HepG2 (cell line): ENCODE measurements around the gene HAPLN2. TPM values are rescaled to one million over a fixed set of nuclear protein-coding genes. Genes with fewer than 3 reads are reported as not detected.

Experiments
- ATAC-seq: fragments of 200-7000 bp; cut with Tn5 transposase; 3 replicates; pipeline ENCODE4 v1.9.1; 2020; ENCODE audit warnings: mild to moderate bottlenecking, moderate library complexity
- BruUV-seq: library from RNA; stranded (reverse); fragments of 400-500 nt; replicated peaks from 2 replicates; lab custom pipeline; 2021; lab: Mats Ljungman, UMichigan
- CTCF ChIA-PET: fragments of 300-600 bp; formaldehyde crosslinking; extraction: SDS; loops from one replicate; lab custom pipeline; 2021; ENCODE audit warnings: low total read pairs, inconsistent platforms, low intra/inter-chr PET ratio; lab: Yijun Ruan, JAX
- POLR2A ChIA-PET: fragments of 350-600 bp; sonication (Branson Sonifier 250); formaldehyde crosslinking; loops from one replicate; lab custom pipeline; 2020; ENCODE audit warnings: antibody characterized with exemption, inconsistent platforms; lab: Yijun Ruan, JAX
- DNase-seq: peaks from one replicate; pipeline ENCODE4 v3.0.0-alpha.2; 2015; ENCODE audit warnings: low spot score
- FAIRE-seq: peaks from 3 replicates; lab custom pipeline; 2011; peaks lifted over from hg19 to GRCh38; lab: Jason Lieb, UNC
- H2AFZ ChIP-seq: one replicate; pipeline ENCODE4 v1.6.1; 2011; ENCODE audit warnings: low read length, inconsistent platforms
- H3K27ac ChIP-seq: fragments of 300-600 bp; 3 replicates; pipeline ENCODE4 v1.8.0; 2011; ENCODE audit warnings: mixed run types, mild to moderate bottlenecking, mixed read lengths, low read length, inconsistent platforms; ENCODE audit not compliant: insufficient read depth; ENCODE audit errors: extremely low read length
- H3K27me3 ChIP-seq, 2 experiments: fragments of 200-600 bp in 1 of 2; 2 replicates in 1 of 2; 3 replicates in 1 of 2; pipeline versions ENCODE4 v1.6.0 to v1.8.0; 2011; ENCODE audit warnings: low read length in 2 of 2, mild to moderate bottlenecking in 2 of 2, moderate library complexity in 2 of 2, inconsistent platforms in 1 of 2; ENCODE audit not compliant: insufficient read depth in 2 of 2, control insufficient read depth in 1 of 2
- H3K36me3 ChIP-seq, 2 experiments: fragments of 200-600 bp in 1 of 2; replicated peaks in 1 of 2; 2 replicates in 1 of 2; 3 replicates in 1 of 2; pipeline versions ENCODE4 v1.5.1 to v1.8.0; 2011; ENCODE audit warnings: low read length in 2 of 2, inconsistent platforms in 1 of 2; ENCODE audit not compliant: insufficient read depth in 2 of 2, control insufficient read depth in 1 of 2
- H3K4me1 ChIP-seq: 2 replicates; pipeline ENCODE4 v1.5.1; 2012; ENCODE audit warnings: low read length, inconsistent platforms; ENCODE audit not compliant: insufficient read depth
- H3K4me2 ChIP-seq: 2 replicates; pipeline ENCODE4 v1.6.0; 2011; ENCODE audit warnings: low read depth, low read length, inconsistent platforms
- H3K4me3 ChIP-seq, 3 experiments: fragments of 200-600 bp in 1 of 3; sonication (generic), shearing (Covaris generic) in 1 of 3; replicated peaks in 1 of 3; 2 replicates each; pipeline ENCODE4 v1.5.1; 2011 to 2016; ENCODE audit warnings: low read length in 3 of 3, inconsistent platforms in 2 of 3, low read depth in 2 of 3, mild to moderate bottlenecking in 2 of 3, control low read depth in 1 of 3, mixed read lengths in 1 of 3; ENCODE audit not compliant: insufficient read depth in 1 of 3
- H3K79me2 ChIP-seq: one replicate; pipeline ENCODE4 v1.6.1; 2011; ENCODE audit warnings: low read length, inconsistent platforms; ENCODE audit not compliant: insufficient read depth
- H3K9ac ChIP-seq: 2 replicates; pipeline ENCODE4 v1.6.0; 2011; ENCODE audit warnings: mild to moderate bottlenecking, low read depth, low read length, inconsistent platforms; ENCODE audit not compliant: insufficient read depth
- H3K9me3 ChIP-seq: 2 replicates; pipeline ENCODE4 v1.5.1; 2012; ENCODE audit warnings: mild to moderate bottlenecking, low read length
- H4K20me1 ChIP-seq: 2 replicates; pipeline ENCODE4 v1.6.0; 2011; ENCODE audit warnings: inconsistent platforms, mild to moderate bottlenecking, low read length, moderate library complexity; ENCODE audit not compliant: insufficient read depth
- DMAP1 ChIP-seq: IDR thresholded peaks from 2 replicates; pipeline ENCODE4 v1.6.1; 2016
- GABPB1 ChIP-seq: IDR thresholded peaks from 2 replicates; pipeline ENCODE4 v1.6.1; 2016; ENCODE audit warnings: mild to moderate bottlenecking, missing genetic modification reagents, moderate library complexity, missing compliant biosample characterization
- HNRNPK ChIP-seq: fragments of 200-400 bp; formaldehyde crosslinking; IDR thresholded peaks from 2 replicates; pipeline ENCODE4 v1.6.1; 2018; ENCODE audit warnings: low read length, low read depth, moderate library complexity, mild to moderate bottlenecking; ENCODE audit not compliant: poor library complexity, severe bottlenecking
- HOXA5 ChIP-seq: sonication (generic); formaldehyde crosslinking; IDR thresholded peaks from 2 replicates; pipeline ENCODE4 v1.4.0; 2020; ENCODE audit warnings: missing genetic modification reagents
- KDM5B ChIP-seq: sonication (generic); formaldehyde crosslinking; IDR thresholded peaks from 2 replicates; pipeline ENCODE4 v1.4.0; 2020; ENCODE audit warnings: missing genetic modification reagents, mild to moderate bottlenecking, borderline replicate concordance
- SMAD3 ChIP-seq: sonication (generic); formaldehyde crosslinking; IDR thresholded peaks from 2 replicates; pipeline ENCODE4 v1.4.0; 2020; ENCODE audit warnings: missing genetic modification reagents
- SRSF4 ChIP-seq: fragments of 200-400 bp; formaldehyde crosslinking; IDR thresholded peaks from one replicate; pipeline ENCODE4 v1.6.1; 2018; ENCODE audit warnings: mild to moderate bottlenecking, low read depth, low read length, moderate library complexity; ENCODE audit not compliant: poor library complexity, severe bottlenecking
- ZC3H13 ChIP-seq: sonication (generic); formaldehyde crosslinking; IDR thresholded peaks from 2 replicates; pipeline ENCODE4 v1.8.1; 2023; ENCODE audit warnings: mild to moderate bottlenecking, missing genetic modification reagents, moderate library complexity
- ZFP36L1 ChIP-seq: sonication (generic); formaldehyde crosslinking; IDR thresholded peaks from 2 replicates; pipeline ENCODE4 v1.8.0; 2022; ENCODE audit warnings: mild to moderate bottlenecking, missing genetic modification reagents, moderate library complexity
- ZKSCAN1 ChIP-seq: fragments of 150-350 bp; IDR thresholded peaks from 2 replicates; pipeline ENCODE4 v1.6.1; 2014; ENCODE audit warnings: low read length
- ZNF598 ChIP-seq: sonication (generic); formaldehyde crosslinking; IDR thresholded peaks from 2 replicates; pipeline ENCODE4 v1.5.1; 2020; ENCODE audit warnings: mild to moderate bottlenecking, missing genetic modification reagents, borderline replicate concordance
- ZNF788 ChIP-seq: sonication (generic); formaldehyde crosslinking; IDR thresholded peaks from 2 replicates; pipeline ENCODE4 v1.5.0; 2020; ENCODE audit warnings: mild to moderate bottlenecking, missing genetic modification reagents, borderline replicate concordance
- WGBS: methylation state at CpG from one replicate; pipeline ENCODE4 v1.1.6; 2017; ENCODE audit warnings: low lambda C conversion rate; 5-methylcytosine and 5-hydroxymethylcytosine counted together
- in situ Hi-C: cut with HindIII; loops from 2 replicates; pipeline ENCODE4 v1.10.0; 2017; ENCODE audit warnings: low pct_unique_long_range_greater_than_20kb; ENCODE audit not compliant: extremely low pct_ligation_motif_present
- intact Hi-C: fragments of 100-400 bp; cut with micrococcal nuclease; formaldehyde crosslinking; loops from one replicate; pipeline ENCODE4 v1.10.0; 2022; ENCODE audit not compliant: unreplicated experiment
- polyA plus RNA-seq, 8 experiments: library from polyadenylated mRNA; depleted of rRNA in 3 of 8; stranded (reverse) in 7 of 8; unstranded in 1 of 8; fragments of >200 nt; fragmentation: Illumina TruSeq in 4 of 8; extraction: Trizol in 4 of 8; gene quantifications; 2 replicates each; pipeline versions ENCODE4 v1.2.1 to v1.2.3, GENCODE V29; 2011 to 2016; ENCODE audit warnings: low read depth in 4 of 8, missing spikeins in 1 of 8, mixed read lengths in 1 of 8; ENCODE audit not compliant: insufficient read depth in 1 of 8
- total RNA-seq, 5 experiments: library from RNA; depleted of rRNA; stranded (reverse); fragments of >200 nt; fragmentation: Illumina TruSeq; extraction: Trizol; gene quantifications; 2 replicates each; pipeline ENCODE4 v1.2.3, GENCODE V29; 2016; ENCODE audit warnings: low read depth in 1 of 5
- TF ChIP-seq, protein P1 (sequence below): sonication (generic); formaldehyde crosslinking; IDR thresholded peaks from 2 replicates; pipeline ENCODE4 v1.4.0; 2020; ENCODE audit warnings: missing genetic modification reagents
- TF ChIP-seq, protein P2 (sequence below): sonication (generic); formaldehyde crosslinking; IDR thresholded peaks from 2 replicates; pipeline ENCODE4 v1.4.0; 2020; ENCODE audit warnings: mild to moderate bottlenecking, missing genetic modification reagents
- TF ChIP-seq, protein P3 (sequence below): sonication (generic); formaldehyde crosslinking; IDR thresholded peaks from 2 replicates; pipeline ENCODE4 v1.4.0; 2020; ENCODE audit warnings: missing genetic modification reagents, borderline replicate concordance

The HAPLN2 gene
- total and polyA plus RNA-seq, 2 of the 13 experiments (the other 11 are each of a cell fraction or from before 2014, with no cell fraction given): not detected

DNA sequence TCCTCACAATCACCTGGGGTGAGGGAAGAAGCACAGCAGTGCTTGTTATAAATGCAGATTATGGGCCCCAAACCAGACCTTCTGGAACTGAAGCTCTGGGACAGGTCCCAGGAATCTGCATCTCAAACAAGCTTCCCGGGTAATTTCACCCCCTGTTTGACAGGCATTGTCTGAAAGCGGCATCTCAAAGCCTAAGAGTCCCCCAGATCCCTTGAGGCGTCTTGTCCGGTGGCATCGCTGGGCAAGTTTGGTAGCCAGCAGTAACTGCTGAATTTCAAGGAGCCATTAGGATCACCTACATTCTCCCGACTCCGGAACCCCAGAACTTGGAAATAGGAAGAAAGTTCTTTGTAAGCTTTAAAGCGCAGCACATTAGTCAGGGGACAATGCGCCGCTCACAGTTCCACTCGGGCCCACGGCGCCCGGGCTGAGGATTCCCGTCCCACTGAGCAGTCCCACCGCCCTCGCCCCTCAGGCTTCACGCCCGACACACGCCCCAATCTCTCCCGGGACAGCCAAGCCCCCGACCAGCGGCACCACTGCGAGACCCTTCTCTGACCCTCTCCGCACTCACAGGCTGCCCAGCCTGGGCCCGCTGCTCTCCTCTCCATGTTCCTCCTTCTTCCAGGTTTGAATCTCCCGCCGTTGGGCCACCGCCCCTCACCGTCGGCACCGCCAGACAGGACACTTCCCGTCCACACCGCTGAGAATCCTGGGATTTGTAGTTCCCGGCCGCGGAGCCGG, 47.1 kb upstream of the HAPLN2 start, which contains the start of gene IQGAP3 (continued):
- TF ChIP-seq SRSF4: no peak
- TF ChIP-seq, protein P1, sequence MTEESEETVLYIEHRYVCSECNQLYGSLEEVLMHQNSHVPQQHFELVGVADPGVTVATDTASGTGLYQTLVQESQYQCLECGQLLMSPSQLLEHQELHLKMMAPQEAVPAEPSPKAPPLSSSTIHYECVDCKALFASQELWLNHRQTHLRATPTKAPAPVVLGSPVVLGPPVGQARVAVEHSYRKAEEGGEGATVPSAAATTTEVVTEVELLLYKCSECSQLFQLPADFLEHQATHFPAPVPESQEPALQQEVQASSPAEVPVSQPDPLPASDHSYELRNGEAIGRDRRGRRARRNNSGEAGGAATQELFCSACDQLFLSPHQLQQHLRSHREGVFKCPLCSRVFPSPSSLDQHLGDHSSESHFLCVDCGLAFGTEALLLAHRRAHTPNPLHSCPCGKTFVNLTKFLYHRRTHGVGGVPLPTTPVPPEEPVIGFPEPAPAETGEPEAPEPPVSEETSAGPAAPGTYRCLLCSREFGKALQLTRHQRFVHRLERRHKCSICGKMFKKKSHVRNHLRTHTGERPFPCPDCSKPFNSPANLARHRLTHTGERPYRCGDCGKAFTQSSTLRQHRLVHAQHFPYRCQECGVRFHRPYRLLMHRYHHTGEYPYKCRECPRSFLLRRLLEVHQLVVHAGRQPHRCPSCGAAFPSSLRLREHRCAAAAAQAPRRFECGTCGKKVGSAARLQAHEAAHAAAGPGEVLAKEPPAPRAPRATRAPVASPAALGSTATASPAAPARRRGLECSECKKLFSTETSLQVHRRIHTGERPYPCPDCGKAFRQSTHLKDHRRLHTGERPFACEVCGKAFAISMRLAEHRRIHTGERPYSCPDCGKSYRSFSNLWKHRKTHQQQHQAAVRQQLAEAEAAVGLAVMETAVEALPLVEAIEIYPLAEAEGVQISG (CRISPR knock-in tag): peak; percentile 97

DNA sequence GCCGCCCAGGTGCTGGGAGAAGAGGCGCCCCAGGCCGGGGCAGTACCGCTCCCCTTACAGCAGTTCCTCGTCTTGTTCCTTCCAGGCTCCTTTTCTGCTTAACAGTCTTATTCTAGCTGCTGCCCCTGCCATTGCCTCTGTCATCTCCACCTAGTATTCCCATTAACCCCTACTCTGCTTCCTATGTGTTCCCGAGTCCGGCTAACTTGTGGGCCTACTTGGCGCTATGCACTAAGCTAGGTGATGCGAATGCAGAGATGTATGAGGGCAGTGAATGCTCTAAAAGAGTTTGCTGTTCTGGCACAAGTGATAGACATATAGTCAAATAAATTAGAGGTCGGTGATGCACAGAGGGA, 46.6 kb upstream of the HAPLN2 start:
- FAIRE-seq (no peak), DNase-seq (no peak), ATAC-seq (peak; percentile 33)
- no peak overlapping the region for H3K27ac ChIP-seq
- no peaks in the 10 kb centered on the region for H4K20me1 ChIP-seq
- H3K4me3 ChIP-seq: peak overlapping the region; percentile 85 to 95 (median 89); a peak in 5 of 6 replicates
- peaks cover 0 to 12% of the 10 kb centered on the region in 2 experiments; a peak in 1 of 5 replicates for H3K27me3 ChIP-seq
- peaks cover 4% of the 10 kb centered on the region for H3K79me2 ChIP-seq
- peak overlapping the region; percentile 89 for H3K4me2 ChIP-seq
- 18% methylated on average over 10 of the region's 10 CpGs for WGBS
- peak overlapping the region; percentile 9 for H2AFZ ChIP-seq
- in situ Hi-C loops (no loop called here), intact Hi-C loops (loop anchor here (1.0 kb wide), 1 partner anchor 21 kb away; no protein-coding TSS in a partner anchor)
- ChIA-PET POLR2A (interaction anchor here (0.9 kb wide), 1 partner anchor 67 kb away, joined by 5 read pairs; no protein-coding TSS in a partner anchor), CTCF (no interaction called here)
- no peak overlapping the region for H3K9ac ChIP-seq
- H3K9me3 ChIP-seq: no peaks in the 10 kb centered on the region
- H3K4me1 ChIP-seq: peaks cover 24% of the 10 kb centered on the region
- no TSS peak for BruUV-seq
- H3K36me3 ChIP-seq: peaks cover 0 to 6% of the 10 kb centered on the region in 2 experiments; a peak in 2 of 5 replicates
- TF ChIP-seq SMAD3 (CRISPR knock-in tag) (0 out of 2 replicates have a peak, but pooled peaks have one; percentile 13), GABPB1 (CRISPR knock-in tag) (peak; percentile 5; the same call in 1 of the 2 replicates), HNRNPK (no peak), ZNF788 (peak; percentile 12; the same call in 1 of the 2 replicates), ZKSCAN1 (0 out of 2 replicates have a peak, but pooled peaks have one; percentile 52), DMAP1 (0 out of 2 replicates have a peak, but pooled peaks have one; percentile 5), HOXA5 (CRISPR knock-in tag) (0 out of 2 replicates have a peak, but pooled peaks have one; percentile 23), KDM5B (CRISPR knock-in tag) (0 out of 2 replicates have a peak, but pooled peaks have one; percentile 14), ZFP36L1 (CRISPR knock-in tag) (0 out of 2 replicates have a peak, but pooled peaks have one; percentile 10), ZC3H13 (CRISPR knock-in tag) (0 out of 2 replicates have a peak, but pooled peaks have one; percentile 2), ZNF598 (CRISPR knock-in tag) (0 out of 2 replicates have a peak, but pooled peaks have one; percentile 41)
- TF ChIP-seq, protein P2, sequence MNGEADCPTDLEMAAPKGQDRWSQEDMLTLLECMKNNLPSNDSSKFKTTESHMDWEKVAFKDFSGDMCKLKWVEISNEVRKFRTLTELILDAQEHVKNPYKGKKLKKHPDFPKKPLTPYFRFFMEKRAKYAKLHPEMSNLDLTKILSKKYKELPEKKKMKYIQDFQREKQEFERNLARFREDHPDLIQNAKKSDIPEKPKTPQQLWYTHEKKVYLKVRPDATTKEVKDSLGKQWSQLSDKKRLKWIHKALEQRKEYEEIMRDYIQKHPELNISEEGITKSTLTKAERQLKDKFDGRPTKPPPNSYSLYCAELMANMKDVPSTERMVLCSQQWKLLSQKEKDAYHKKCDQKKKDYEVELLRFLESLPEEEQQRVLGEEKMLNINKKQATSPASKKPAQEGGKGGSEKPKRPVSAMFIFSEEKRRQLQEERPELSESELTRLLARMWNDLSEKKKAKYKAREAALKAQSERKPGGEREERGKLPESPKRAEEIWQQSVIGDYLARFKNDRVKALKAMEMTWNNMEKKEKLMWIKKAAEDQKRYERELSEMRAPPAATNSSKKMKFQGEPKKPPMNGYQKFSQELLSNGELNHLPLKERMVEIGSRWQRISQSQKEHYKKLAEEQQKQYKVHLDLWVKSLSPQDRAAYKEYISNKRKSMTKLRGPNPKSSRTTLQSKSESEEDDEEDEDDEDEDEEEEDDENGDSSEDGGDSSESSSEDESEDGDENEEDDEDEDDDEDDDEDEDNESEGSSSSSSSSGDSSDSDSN (CRISPR knock-in tag): peak; percentile 14; the same call in 1 of the 2 replicates
- TF ChIP-seq, protein P3, sequence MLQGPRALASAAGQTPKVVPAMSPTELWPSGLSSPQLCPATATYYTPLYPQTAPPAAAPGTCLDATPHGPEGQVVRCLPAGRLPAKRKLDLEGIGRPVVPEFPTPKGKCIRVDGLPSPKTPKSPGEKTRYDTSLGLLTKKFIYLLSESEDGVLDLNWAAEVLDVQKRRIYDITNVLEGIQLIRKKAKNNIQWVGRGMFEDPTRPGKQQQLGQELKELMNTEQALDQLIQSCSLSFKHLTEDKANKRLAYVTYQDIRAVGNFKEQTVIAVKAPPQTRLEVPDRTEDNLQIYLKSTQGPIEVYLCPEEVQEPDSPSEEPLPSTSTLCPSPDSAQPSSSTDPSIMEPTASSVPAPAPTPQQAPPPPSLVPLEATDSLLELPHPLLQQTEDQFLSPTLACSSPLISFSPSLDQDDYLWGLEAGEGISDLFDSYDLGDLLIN (CRISPR knock-in tag): 0 out of 2 replicates have a peak, but pooled peaks have one; percentile 6
